GM04504 (cell line): ENCODE measurements around the gene HOXA3.

Experiments used
- DNase-seq: peaks from one replicate; pipeline ENCODE4 v3.0.0-alpha.2; 2012; ENCODE audit warnings: low read depth

HOXA3 gene

DNA sequence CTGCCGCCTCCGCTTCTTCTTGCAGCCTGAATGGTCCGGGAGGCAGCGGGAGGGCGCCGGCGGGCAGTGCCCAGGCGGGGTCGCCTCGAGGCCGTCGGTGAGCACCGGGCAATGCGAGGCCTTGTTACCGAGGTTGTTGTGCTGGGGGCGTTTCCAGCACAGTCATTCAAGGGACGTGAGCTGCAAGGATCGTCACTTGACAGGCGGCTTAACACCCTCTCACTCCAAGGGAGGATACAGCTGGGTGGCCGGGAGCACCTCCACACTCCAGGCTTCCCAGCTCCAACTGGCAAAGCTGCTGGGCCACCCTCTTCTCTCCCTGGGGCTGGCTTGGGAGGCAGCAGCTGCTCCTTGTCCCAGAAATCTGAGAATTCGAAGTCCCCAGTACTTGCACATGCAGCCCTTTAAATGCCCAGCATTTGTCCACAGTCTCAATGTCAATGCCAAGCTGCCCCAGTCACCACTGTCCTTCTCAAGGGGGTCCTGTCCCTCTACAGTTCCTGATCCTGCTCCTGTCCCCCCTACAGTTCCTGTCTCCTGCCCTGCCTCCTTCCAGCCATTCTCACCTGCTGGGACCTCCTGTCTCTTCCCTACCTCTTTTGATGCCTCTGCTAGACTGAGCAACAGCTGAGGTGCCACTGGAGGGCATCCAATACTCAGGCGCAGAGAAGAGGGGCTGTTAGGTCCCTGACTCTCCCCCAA lies 37.1 kb upstream of the HOXA3 start:
- peak; percentile 46 for DNase-seq

DNA sequence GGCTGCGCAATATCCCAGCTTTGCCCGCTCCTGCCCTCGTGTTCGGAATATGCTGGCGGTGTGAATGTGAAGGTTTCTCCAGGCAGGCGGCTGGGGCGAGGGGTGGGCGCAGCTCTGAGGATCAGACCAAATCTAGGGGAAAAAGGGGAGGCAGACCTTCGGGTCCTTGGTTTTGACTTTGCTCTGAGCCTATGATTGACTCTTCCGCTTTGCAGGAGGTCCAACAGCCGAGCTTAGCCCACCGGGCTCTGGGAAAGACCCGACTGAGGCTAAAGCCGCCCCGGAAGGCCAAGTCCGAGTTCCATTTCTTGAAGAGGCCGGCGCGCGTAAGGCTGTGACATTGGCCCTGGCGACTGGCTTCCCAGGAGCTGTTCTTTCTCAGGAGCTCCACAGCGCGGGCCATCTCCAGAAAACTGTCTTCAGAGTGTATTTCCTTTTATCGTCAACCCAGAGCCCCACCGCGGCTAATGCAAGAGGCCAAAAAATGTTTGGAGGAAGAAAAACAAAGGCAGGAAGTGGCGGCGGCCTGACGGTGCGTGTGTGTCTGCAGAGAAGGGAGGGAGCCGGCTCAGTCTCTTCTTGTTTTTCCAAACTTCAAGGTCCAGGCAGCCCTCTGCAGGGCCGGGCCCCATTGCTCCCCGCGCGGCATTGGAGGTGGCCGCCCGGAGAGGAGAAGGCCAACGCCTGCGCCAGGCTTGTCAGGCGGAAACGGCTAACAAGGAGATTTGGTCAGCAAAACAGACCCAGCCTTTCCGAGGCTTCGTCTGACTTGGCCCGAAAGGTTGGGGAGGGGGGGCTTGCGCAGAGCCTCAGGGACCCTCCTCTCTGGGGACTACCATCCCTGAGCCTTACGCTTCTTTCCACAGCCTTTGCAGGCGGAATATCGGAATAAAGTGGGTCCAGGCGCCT lies 36.3 kb upstream of the HOXA3 start:
- DNase-seq: peak; percentile 27

DNA sequence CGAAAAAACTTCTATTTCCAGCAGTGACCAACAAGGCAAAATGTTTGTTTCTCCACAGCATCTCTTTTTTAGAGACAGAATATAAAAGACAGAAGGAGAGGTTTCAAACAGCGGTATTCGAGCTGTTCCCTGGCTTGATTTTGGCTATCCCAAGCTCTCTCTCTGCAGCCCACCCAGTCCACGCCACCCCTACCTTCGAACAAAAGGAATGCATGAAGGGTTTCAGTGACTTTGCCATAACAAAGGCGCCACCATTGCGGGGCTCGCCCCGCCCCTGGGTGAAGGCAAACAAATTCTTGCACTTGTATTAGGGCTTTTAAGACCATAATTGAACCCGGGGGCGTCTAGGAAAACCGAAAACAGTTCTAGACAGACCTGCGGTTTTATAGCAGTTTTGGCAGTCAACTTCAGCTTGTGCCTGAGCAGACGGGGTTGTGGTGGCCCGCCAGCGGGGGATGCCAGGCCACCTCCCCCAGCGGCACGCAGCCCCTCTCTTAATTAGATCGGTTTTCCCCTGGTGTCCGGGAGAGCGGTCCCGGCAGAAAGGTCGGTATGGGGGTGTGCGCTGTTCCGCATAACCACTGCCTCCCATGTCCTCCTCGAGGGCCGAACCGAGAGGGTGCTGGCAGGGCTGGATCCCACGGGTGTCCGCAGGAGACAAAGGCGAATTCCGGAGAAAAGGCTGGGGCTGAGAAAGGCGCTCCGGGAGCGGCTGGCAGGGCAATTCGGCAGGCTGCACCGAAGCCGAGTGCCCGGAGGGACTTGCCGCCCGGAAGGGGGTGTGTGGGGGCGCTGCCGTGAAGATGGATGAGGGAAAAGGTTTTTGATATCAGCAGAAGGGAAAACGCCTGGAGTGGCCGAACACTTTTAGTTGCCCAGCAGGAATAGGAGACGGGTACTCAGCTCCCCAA lies 35.3 kb upstream of the HOXA3 start:
- DNase-seq: peak; percentile 13

DNA sequence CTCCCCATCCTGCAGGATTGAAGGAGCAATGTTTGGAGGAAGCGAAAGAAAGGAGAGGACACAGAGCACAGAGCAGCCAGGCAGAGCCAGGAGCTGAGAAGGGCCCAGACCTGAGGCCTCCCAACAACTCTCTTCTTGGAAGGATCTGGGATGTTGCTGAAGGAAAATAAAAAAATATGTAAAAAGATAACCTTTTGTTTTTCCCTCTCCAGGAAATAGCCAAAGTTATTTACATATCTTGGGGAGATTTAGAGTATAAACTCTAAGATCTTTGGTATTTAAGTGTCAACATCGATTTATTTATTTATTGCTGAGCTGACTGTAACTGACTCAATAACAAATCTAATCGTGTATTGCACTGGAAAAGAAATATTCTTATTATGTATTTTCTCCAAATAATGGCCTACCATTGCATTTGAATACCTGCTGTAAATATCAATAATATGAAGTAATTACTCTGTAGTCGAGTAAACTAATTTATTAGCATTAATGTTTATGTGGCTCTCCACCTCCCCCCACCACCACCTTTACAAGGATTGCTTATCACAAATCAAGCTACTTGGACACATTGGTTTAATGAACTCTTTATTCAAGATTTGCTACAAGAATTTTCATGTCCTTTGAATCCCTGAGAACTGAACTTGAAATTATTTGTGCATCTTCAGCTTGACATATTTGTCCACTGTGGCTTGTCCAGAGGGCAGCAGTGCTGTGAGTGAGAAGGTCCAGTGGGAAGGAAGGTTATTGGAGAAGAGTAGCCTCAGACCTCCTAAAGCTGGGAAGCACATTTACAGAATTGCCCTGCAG lies 34.5 kb upstream of the HOXA3 start:
- DNase-seq: peak; percentile 22

DNA sequence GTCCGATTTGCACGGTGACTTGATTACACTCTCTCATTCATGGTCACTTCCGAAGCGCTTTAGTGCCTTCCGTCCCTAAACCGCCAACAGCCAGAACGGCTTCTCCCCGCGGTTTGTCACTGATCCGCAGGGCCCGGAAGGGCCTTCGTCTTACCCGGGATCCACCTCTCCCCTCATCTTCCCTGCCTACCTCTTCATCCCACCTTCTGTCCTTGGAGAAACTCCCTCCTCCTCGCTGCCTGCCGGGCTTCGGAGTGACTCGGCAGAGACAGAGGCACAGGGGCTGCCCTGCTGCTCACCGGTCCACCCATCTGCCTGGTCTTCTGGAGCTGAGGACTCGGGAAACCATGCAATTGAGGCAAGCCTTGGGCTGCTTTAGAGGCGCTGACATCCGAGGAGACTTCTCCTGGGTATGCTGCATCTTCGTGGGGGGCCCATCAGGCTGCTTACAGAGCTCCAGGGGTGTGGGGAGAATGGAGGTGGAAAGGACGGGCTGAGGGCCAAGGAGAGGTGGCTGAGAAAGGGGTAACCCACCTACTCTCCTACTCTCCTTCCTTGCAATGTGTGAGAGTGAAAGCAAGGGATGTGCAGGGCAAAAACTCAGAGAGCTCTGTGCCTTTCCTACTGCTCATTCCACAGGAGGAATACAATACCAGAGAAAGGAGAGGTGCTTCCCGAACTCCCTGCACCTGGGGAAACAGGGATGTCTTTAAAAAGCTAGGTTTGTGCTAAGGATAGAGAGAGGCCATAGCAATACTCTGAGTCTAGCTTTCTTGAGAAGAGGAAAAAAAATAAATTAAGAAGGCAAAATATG lies 33.7 kb upstream of the HOXA3 start:
- DNase-seq: peak; percentile 17

DNA sequence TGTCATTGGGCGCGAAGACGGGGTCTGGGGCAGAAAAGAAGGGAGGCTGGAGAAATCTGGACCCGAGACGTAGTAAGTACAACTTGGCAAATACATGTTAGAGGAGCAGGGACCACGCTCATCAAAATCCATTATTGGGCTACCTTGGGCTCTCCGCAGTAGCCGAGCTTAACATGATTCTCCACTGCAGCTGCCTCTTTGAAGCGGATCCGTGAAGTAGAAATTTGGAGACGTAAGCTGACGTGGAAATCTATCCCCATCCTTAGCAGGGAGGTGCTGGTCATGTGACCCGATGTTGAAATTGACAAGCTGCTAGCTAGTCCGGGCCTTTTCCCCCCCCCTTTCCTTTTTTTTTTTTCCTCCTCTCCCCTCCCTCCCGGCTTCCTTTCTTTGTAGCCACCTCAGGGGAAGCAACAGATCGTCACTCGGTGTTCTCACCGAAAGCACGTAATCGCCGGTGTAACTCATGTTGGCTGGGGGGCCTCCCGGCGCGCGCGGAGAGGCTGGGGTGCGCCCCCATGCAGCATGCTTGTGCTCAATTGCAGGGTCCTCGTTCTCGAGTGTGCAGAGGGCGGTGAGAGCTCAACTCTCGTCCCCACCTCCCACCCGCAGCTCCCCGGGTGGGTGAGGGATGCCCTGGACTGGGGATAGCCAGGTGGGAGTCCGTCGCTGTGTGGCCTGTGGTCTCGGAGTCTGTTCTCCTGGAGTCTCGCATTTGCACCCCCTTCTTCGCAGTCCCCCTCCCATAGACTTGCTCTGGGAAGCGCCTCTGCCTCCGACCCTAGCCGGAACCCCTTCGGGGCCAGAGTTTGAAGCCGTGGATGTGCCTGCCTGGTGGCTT lies 32.9 kb upstream of the HOXA3 start, which contains the start of gene HOXA11:
TSS of gene HOXA11 (minus strand) at position 220 of the 841 bp plus-strand sequence. CDS start at position 132, 88 bp downstream.
- peak; percentile 94 for DNase-seq

DNA sequence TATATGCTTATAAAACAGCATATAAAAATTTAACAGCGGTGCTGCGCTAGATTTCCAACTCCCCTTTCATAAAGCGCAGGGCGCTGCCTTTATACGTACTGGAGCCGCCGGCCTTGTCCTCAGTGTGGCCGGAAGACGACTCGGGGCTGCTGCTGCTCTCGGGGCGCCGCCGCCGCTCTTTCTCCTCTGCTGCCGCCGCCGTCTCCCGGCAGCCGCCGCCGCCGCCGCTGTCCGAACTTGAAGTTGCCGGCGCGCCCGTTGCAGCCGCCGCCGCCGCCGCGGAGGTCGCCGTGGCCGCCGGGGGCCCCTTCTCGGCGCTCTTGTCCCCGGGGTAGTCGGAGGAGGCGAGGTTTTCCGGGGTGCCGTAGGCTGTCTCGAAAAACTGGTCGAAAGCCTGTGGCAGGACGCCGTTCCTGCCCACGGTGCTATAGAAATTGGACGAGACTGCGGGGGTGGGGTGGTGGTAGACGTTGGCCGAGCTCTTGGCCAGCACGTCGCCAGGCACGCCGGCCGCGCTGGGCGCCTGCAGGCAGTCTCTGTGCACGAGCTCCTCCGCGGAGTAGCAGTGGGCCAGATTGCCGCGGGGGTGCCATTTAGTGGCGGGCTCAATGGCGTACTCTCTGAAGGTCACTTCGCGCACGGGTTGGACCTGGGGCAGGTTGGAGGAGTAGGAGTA lies 32.1 kb upstream of the HOXA3 start:
- peak; percentile 8 for DNase-seq

DNA sequence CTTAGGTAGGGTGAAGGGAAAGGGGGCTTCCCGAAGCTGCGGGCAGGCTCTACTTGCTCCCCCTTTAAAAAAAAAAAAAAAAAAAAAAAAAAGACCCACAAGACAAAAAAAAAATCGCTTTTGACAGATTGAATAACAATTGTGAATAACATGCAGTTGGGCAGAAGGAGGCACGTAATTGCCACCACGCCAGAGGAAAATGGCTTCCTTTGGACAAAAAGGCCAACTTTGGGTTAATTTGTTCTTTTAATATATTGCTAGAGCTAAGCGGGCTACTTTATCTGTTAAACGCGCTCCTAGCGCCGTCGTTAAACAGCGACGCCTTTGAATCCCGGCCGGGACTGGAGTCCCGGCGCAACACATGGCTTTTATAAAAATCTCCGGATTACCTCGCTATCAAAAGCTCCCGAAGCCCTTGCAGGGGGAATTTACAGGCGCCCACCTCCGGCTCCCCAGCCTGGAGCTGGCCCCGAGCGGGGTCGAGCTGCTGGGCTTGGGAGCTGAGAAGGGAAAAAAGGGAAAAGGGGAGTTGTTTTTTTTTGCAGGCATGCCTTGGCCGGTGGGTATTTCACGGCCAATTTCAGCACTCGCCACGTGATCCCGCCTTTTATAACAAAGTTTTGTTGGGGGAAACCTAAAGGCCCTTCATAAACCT lies 31.4 kb upstream of the HOXA3 start:
- no peak for DNase-seq

DNA sequence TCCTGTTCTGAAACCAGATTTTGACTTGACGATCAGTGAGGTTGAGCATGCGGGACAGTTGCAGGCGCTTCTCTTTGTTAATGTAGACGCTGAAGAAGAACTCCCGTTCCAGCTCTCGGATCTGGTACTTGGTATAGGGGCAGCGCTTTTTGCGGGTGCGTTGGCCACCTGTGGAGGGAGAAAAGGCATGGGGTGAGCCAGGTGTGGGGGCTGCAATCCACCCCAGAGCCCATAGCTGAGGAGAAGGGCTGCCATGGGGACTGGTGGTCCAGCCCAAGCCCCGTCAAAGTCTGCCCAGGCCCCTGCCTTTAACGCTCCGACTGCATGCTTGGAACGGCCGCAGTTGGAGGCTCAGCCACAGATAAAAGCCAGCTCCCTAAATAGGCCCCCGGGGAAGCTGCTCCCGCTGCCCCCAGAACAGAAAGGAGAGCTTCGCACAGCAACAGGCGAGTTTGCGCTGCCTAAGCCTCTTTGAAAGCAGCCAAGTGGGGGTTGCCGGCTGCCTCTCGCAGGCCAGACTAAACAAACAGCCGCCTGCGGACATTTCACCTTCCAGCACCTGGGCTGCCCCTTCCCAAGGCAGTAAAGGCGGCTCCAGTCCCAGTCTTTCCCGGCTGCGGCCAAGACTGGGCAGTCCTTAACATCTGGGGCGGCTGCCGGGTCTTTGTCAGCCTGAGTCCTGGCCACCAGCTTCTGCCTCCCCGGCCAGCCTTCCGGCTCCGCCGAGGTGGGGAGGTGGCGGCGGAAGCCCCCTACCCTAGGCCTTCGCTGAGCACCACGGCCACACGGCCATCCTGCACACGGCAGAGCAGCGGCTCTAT lies 30.7 kb upstream of the HOXA3 start:
- DNase-seq: no peak

DNA sequence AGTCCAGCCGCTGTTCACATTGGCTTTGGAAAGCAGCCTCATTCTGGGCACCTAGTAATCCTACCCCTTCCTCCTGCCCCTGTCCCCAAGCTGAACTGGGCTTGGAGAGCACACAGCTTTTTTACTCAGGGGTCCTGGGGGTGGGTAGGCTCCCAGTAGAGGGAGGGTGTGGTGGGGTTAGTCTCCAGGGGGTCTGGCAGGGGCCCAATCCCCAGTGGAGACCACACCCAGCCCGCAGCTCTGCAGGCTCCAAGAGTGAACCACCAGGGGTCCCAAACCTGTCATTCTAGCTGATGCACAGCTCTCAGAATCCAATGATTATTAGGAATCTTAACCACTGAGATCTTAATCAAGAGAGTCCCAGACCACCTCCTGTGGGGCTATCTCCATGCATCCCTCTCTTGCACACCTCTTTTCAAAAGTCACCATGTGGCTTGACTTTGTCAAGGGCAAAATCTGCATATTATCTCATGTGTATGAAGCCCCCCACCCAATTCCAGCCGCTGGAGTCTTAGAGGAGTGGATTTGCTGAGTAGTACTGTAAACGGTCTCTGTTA lies 30.0 kb upstream of the HOXA3 start:
- DNase-seq: no peak

DNA sequence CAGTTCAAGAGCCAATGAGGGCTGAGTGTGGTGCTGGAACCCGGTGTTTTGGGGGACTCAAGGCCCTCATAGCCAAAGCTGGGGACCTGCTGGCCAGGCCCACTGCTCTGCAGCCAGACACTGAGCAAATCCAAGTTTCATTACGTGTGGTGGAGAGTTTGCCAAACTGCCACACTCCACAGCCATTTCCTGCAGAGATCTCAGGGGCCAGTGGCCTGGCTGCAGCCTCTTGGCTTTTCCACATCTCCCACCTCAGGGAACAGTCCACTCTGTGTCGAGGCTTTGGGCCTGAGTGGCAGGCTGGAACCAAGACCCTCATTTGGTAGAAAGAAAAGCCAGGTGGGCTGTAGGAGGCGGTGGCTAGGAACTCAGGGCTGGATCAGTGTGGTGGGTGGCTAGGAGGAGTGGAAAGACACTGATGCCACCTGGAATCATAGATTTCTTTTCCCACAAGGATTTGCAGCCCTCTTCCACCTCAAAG lies 29.5 kb upstream of the HOXA3 start:
- DNase-seq: peak; percentile 30

DNA sequence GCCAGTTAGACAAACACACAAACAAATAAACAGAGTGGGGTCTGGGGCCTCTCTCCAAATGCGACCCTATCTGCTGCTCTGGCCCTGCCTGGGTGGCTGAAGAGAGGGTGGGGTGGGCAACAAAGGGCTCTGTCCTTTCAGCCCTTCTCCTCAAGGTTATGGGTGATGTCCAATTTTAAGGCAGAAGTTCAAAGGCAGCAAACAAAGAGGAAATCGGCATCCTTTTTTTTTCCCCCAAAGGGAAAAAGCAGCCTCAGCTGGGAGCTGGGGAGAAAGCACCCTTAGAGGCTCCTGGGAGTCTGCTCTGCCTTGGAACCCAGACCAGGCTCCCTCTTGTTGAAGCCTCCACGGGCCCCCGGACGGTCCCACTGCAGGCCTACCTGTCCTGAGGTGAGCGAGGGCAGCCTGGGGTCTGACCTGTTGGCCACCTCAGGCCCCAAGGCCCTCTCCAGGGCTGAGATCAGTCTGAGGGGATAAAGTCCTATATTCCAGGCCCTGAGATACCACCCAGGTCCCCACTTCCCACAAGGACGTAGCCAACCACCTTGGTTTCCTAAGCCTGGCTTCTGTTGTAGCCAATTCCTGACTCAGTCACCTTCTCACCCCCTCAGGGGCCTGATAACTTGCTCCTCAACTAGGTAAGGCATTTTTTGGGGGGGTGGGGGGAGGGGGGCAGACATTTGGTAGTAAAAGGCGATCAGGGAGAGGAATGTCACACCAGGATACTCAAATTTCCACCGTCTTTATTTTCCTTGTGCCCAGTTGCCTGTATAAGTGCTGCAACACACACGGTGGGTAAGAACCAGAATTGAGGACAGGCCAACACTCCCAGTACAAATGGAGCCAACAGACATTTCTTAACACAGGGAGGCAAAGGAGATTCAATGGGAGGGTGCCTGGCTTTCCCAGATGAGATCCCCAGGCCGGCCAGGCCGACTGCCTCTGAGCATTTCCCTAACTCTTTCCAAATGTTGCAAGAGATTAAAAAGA lies 28.3 kb upstream of the HOXA3 start:
- peak; percentile 21 for DNase-seq

DNA sequence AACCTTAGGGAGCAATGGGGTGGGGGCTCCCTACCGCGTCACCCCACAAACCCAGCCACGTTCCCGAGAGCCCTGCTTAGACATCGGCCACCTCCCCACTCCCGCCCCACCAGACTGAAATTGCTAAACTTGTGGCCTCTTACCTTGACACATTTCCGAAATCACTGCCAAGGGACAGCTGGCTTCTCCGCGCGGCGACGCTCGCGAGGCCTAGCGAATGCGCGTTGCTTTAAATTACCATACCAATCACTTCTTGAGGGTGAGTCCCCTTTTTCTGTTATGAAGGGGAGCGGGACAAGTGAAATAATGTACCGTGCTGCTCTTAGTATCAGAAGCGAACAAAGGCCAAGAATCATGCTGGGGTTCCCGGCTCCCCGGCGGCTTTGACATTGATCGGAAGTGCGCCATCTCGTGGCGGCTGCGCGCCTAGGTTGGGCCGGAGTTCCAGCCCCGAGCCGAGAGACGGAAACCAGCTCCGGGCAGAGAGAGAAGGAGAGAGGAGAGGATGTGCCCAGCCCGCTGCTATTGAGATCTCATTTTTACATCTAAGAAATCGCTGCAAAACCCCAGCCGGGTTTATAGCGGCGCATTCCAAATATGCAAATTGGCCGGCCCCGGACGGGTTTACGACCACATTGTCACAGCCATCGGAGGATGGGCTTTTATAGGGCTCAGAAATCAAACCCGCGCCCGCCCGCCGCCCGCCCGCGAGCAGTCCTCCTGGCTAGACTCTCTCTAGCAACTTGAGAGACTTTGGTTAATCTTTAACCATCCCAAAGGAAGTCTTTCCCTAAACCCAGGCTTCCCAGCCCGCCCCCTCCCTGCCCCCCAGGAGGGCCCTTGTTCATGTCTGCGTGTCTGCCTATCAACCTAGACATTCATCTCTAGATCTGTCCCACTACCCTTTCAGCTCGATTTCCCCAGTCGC lies 27.4 kb upstream of the HOXA3 start:
- peak; percentile 82 for DNase-seq

DNA sequence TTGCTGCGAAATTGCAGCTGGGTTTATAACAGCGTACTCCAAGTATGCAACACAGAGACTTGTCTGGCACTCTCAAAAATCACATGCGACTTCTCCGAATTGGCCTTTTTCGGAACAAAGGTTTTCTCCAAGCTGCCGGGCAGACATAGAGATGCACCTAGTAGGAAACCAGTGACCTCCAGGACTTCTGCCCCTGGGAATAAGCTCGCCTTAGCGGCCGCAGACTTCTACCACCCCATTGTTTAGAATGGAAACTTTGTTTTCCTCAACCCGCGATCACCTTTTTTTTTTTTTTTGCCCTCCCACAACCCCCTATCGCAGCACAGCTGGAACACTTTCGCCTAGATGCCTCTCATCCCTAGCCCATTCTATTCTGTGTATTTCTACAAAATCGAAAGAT lies 26.6 kb upstream of the HOXA3 start:
- DNase-seq: no peak

DNA sequence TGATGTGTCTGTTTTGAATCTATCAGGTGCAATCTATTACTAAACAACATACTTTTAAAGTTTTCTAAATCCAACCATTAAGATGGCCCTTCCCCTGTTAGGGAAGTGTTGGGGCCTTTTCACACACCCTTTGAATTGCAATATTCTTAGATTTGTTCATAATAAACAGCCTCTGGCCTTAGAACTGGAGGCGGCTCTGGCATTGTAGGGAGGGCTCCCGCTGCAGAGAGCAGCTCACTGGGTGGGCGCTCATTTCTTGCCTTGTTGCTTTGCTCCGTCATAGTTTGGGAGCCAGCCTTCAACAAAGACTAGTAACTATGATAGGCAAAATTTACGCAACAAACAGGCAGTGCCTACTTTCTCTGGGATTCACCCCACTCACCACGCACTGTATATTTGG lies 26.0 kb upstream of the HOXA3 start:
- peak; percentile 45 for DNase-seq
